ENCODE measurements around the gene PRELID2.

DNA sequence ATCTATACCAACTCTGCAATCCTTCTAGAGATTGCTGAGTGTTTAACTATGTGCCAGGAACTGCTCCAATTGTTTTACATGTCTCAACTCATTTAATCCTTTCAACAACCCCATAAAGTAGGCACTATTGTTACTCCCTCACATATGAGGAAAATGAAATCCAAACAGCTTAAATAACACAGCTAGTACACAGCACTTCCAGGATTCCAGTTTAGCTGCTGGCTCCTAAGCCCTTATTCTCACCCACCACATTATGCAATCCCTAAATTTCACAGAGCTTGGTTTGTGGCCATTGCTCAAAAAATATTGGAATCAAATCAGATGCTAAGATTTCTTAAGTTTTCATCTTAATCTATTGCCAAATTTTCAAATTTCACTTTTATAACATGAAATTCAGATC is 84.9 kb downstream of the PRELID2 start:
- TF ChIP-seq YY1 (IDR thresholded peaks at IDR 0.05; ENCODE audit: insufficient read depth, insufficient read length) (no peak), ZNF274 (IDR thresholded peaks at IDR 0.05; ENCODE audit: low read depth, low read length) (no peak)
